CD4-positive, alpha-beta memory T cell (primary cell): ENCODE results near the gene INAFM1. TPM values are rescaled to one million over a fixed set of nuclear protein-coding genes. Genes with fewer than 3 reads are reported as not detected.
"Not testable (repeated sequence)": the region's sequence is repeated elsewhere in the genome, so short reads cannot be mapped to it uniquely, and the experiment has no call there.

Experiments used
- CTCF ChIA-PET: fragments of 350-600 bp; sonication (Branson Sonifier 250); formaldehyde crosslinking; loops from one replicate; lab custom pipeline; 2021; ENCODE audit warnings: inconsistent platforms; ENCODE audit not compliant: partially characterized antibody; lab: Charles Lee
- POLR2A ChIA-PET: fragments of 350-600 bp; sonication (Branson Sonifier 250); formaldehyde crosslinking; loops from one replicate; lab custom pipeline; 2021; ENCODE audit not compliant: partially characterized antibody; lab: Charles Lee
- DNase-seq, 5 donors: peaks; one replicate each; pipeline versions ENCODE4 v3.0.0 to v3.0.0-alpha.2; 2020 to 2022; ENCODE audit warnings: mixed read lengths in 1 of 5
- H3K27ac ChIP-seq: one replicate; pipeline ENCODE4 v1.7.0; 2013; ENCODE audit warnings: low read depth, low read length
- H3K27me3 ChIP-seq: 2 replicates; pipeline ENCODE4 v1.7.0; 2013; ENCODE audit warnings: mild to moderate bottlenecking, low read length, moderate library complexity; ENCODE audit not compliant: insufficient read depth
- H3K36me3 ChIP-seq: 2 replicates; pipeline ENCODE4 v1.7.0; 2013; ENCODE audit warnings: mild to moderate bottlenecking, low read length, moderate library complexity; ENCODE audit not compliant: insufficient read depth
- H3K4me1 ChIP-seq: 2 replicates; pipeline ENCODE4 v1.7.0; 2013; ENCODE audit warnings: mild to moderate bottlenecking, low read length, moderate library complexity; ENCODE audit not compliant: insufficient read depth
- H3K4me3 ChIP-seq, 2 donors: one replicate each; pipeline ENCODE4 v1.7.0; 2013; ENCODE audit warnings: low read length in 2 of 2, mild to moderate bottlenecking in 1 of 2
- H3K9me3 ChIP-seq, 2 donors: one replicate each; pipeline ENCODE4 v1.7.0; 2013; ENCODE audit warnings: low read length in 2 of 2, control low read depth in 1 of 2; ENCODE audit not compliant: control insufficient read depth in 1 of 2
- H3K27ac Mint-ChIP-seq, 7 donors: one replicate each; pipeline ENCODE4 v1.8.0; 2020 to 2021; ENCODE audit warnings: mixed read lengths in 7 of 7, mild to moderate bottlenecking in 6 of 7, inconsistent platforms in 3 of 7, moderate library complexity in 3 of 7
- H3K27me3 Mint-ChIP-seq, 2 donors: one replicate each; pipeline ENCODE4 v1.8.0; 2020 to 2021; ENCODE audit warnings: mixed read lengths in 2 of 2
- H3K36me3 Mint-ChIP-seq, 2 donors: one replicate each; pipeline ENCODE4 v1.8.0; 2020 to 2021; ENCODE audit warnings: mixed read lengths in 2 of 2, inconsistent platforms in 1 of 2, mild to moderate bottlenecking in 1 of 2
- H3K4me1 Mint-ChIP-seq, 4 donors: one replicate each; pipeline ENCODE4 v1.8.0; 2020 to 2021; ENCODE audit warnings: mixed read lengths in 4 of 4, mild to moderate bottlenecking in 1 of 4
- H3K4me3 Mint-ChIP-seq, 8 donors: one replicate each; pipeline ENCODE4 v1.8.0; 2020 to 2021; ENCODE audit warnings: mixed read lengths in 8 of 8, mild to moderate bottlenecking in 7 of 8, moderate library complexity in 6 of 8, inconsistent platforms in 3 of 8
- H3K9me3 Mint-ChIP-seq, 8 donors: one replicate each; pipeline ENCODE4 v1.8.0; 2020 to 2021; ENCODE audit warnings: mixed read lengths in 8 of 8, mild to moderate bottlenecking in 5 of 8, inconsistent platforms in 3 of 8, moderate library complexity in 1 of 8
- intact Hi-C: fragments of 100-400 bp; cut with micrococcal nuclease; formaldehyde crosslinking; loops from one replicate; pipeline ENCODE4 v1.15.1; 2023
- polyA plus RNA-seq, 2 donors: library from polyadenylated mRNA; unstranded; fragments of 300-500 nt; fragmentation: Illumina TruSeq; gene quantifications; one replicate each; pipeline ENCODE4 v1.2.3, GENCODE V29; 2021
- total RNA-seq, 2 experiments: library from RNA; stranded (reverse); gene quantifications; one replicate each; pipeline ENCODE4 v1.2.3, GENCODE V29; 2021

INAFM1 gene
- total and polyA plus RNA-seq, 4 experiments from 2014 or later, result 1.8 to 16.7 (median 8.5) TPM

DNA sequence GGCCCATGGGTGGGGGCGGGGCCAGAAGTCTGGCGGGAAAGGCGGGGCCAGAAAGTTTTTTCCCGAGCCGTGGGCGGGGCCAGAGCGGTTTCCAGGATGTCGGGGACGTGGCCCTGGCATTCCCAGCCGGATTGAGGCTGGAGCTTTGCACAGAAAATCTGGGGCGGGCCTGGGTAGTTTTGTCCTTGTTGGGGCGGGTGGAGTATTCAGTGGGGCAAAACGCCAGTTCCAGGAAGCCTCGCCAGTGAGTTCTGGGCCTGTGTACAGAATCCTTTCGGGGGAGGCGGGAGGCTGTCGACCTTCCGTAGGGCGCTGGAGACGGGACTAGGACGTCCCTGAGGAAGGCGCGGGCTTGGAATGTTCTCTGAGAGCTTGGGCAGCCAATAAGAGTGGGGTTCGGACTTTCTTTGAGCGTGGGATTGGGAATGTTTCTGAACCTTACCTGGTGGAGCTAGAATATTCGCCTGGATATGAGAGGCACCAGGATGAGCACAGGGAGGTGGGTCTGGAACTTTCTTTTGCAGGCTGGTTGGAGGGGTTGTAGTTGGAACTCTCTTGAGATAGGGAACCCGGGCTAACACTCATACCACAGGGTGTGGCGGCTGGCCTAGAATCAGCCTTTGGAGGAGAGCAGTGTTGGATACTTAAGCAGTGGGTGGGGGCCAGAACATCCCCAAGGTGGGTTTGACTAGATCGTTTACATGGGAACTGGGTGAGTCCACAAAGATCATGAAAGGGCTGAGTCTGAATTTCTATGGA lies 17.1 kb upstream of the INAFM1 start:
- H3K36me3 ChIP-seq, result peaks cover 32% of the 10 kb centered on the region
- DNase-seq, result no peak
- no peaks in the 10 kb centered on the region for H3K27me3 ChIP-seq
- intact Hi-C loops, result loop anchor here (5.0 to 10.0 kb wide), 2 partner anchors 210 to 473 kb away; partner anchors contain the start of genes SLC1A5 and TMEM160
- peak overlapping the region; percentile 88 to 98 (median 94) for H3K4me3 Mint-ChIP-seq
- H3K36me3 Mint-ChIP-seq, result peaks cover 26 to 46% of the 10 kb centered on the region in 2 donors
- H3K4me3 ChIP-seq, result peak overlapping the region; percentile 61 to 62
- H3K27me3 Mint-ChIP-seq, result no peaks in the 10 kb centered on the region
- peaks cover 0 to 7% (median 0%) of the 10 kb centered on the region in 8 donors for H3K9me3 Mint-ChIP-seq
- H3K27ac Mint-ChIP-seq, result peak overlapping the region; percentile 94 to 99 (median 99)
- ChIA-PET CTCF (interaction anchor here (1.2 to 16.1 kb wide), 6 partner anchors 12 to 104 kb away, joined by 3 to 609 read pairs (median 6); no protein-coding TSS in a partner anchor), POLR2A (interaction anchor here (0.6 to 3.2 kb wide), 14 partner anchors 10 to 210 kb away, joined by 3 to 120 read pairs (median 12); partner anchors contain the start of genes DHX34, INAFM1, TMEM160 and ZC3H4)
- peaks cover 18% of the 10 kb centered on the region for H3K4me1 ChIP-seq
- peak overlapping the region; percentile 76 for H3K27ac ChIP-seq
- H3K4me1 Mint-ChIP-seq, result peaks cover 20 to 44% (median 31%) of the 10 kb centered on the region in 4 donors
- H3K9me3 ChIP-seq, result no peaks in the 10 kb centered on the region

DNA sequence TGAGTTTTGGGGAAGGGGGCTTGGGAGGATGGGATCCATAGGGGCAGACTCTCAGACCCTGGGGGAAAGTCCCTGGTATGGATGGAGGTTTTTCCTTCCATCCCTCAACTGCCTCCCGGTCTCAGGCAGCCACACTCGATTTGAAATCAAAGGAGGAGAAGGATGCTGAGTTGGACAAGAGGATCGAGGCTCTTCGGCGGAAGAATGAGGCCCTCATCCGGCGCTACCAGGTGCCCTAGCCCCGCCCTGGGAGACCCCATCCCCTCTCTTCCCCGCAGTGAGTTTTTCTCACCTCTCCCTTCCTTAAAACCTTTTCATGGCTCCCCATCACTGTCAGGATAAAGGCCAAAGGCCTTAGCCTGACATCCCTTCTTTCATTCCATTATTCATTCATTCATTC lies 16.3 kb upstream of the INAFM1 start:
- Histone ChIP-seq H3K36me3 (peaks cover 32% of the 10 kb centered on the region), H3K27ac (no peak overlapping the region), H3K4me3 (no peak overlapping the region), H3K27me3 (no peaks in the 10 kb centered on the region), H3K9me3 (no peaks in the 10 kb centered on the region), H3K4me1 (peaks cover 18% of the 10 kb centered on the region)
- no peak for DNase-seq
- Mint-ChIP-seq H3K36me3 (peaks cover 28 to 52% of the 10 kb centered on the region in 2 donors), H3K9me3 (peaks cover 0 to 7% (median 0%) of the 10 kb centered on the region in 8 donors), H3K27me3 (no peaks in the 10 kb centered on the region), H3K4me1 (peaks cover 20 to 44% (median 31%) of the 10 kb centered on the region in 4 donors), H3K27ac (peak overlapping the region in 6 of 7 donors; percentile 81 to 99 (median 96)), H3K4me3 (peak overlapping the region; percentile 5 to 96 (median 92))
- POLR2A ChIA-PET, result interaction anchor here (1.5 kb wide), 1 partner anchor 16 kb away, joined by 5 read pairs; the partner anchor contains the start of gene INAFM1
- intact Hi-C loops, result loop anchor here (5.0 to 10.0 kb wide), 2 partner anchors 211 to 474 kb away; partner anchors contain the start of genes SLC1A5 and TMEM160
- CTCF ChIA-PET, result no interaction called here

DNA sequence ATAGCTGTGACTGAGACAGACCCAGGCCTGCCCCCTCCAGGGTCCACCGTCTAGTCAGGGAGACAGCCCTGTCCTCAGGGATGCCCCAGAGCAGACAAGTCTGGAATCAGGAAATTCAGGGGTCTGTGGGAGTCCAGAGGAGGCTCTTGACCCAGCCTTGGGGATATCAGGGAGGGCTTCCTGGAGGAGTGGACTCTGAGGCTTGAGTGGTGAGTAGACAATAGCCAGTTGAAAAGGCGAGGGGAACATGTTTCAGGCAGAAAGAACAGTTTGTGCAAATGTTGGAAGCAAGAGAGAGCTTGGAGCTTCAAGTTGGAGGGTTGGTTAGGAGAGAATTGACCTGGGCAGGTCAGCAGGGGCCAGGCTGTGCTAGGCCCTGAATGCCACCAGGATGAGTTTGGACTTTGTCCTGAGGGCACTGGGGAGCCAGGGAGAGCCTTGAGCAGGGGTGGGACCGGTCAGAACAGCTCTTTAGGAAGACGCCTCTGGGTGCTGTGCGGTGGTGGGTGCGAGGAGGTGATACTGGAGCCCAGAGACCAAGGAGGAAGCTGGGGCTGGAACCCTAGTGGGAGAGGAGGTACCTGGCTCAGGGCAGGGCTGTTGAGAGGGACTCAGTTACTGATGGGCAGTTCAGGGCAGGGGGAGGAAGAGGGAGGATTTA lies 15.7 kb upstream of the INAFM1 start:
- Histone ChIP-seq H3K4me1 (peaks cover 18% of the 10 kb centered on the region), H3K4me3 (no peak overlapping the region), H3K27me3 (no peaks in the 10 kb centered on the region), H3K9me3 (no peaks in the 10 kb centered on the region), H3K27ac (no peak overlapping the region), H3K36me3 (peaks cover 32% of the 10 kb centered on the region)
- ChIA-PET CTCF (no interaction called here), POLR2A (interaction anchor here (1.5 kb wide), 1 partner anchor 15 kb away, joined by 5 read pairs; the partner anchor contains the start of gene INAFM1)
- DNase-seq, result no peak
- intact Hi-C loops, result loop anchor here (5.0 to 10.0 kb wide), 2 partner anchors 212 to 474 kb away; partner anchors contain the start of genes SLC1A5 and TMEM160
- peak overlapping the region in 6 of 8 donors; percentile 54 to 79 (median 62) for H3K4me3 Mint-ChIP-seq
- peaks cover 29 to 52% of the 10 kb centered on the region in 2 donors for H3K36me3 Mint-ChIP-seq
- H3K4me1 Mint-ChIP-seq, result peaks cover 20 to 42% (median 31%) of the 10 kb centered on the region in 4 donors
- H3K27me3 Mint-ChIP-seq, result no peaks in the 10 kb centered on the region
- H3K27ac Mint-ChIP-seq, result peak overlapping the region; percentile 29 to 85 (median 78)
- peaks cover 0 to 7% (median 0%) of the 10 kb centered on the region in 8 donors for H3K9me3 Mint-ChIP-seq

DNA sequence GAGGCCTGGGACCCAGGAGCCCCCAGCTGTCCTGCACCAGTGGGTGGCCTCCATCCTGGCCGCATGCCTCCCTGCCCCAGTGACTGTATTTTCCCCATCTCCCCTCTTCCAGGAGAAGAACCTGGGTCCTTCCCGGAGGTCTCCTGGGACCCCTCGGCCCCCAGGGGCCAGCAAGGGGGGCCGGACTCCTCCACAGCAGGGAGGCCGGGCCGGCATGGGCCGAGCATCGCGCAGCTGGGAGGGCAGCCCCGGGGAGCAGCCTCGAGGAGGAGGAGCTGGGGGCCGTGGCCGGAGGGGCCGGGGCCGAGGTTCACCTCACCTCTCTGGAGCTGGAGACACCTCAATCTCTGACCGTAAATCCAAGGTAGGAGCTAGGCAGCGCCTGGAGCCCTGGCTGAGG lies 14.2 kb upstream of the INAFM1 start:
- H3K36me3 Mint-ChIP-seq, result peaks cover 36 to 60% of the 10 kb centered on the region in 2 donors
- Histone ChIP-seq H3K4me1 (peaks cover 18% of the 10 kb centered on the region), H3K27ac (no peak overlapping the region), H3K36me3 (peaks cover 38% of the 10 kb centered on the region), H3K9me3 (no peaks in the 10 kb centered on the region), H3K4me3 (no peak overlapping the region), H3K27me3 (no peaks in the 10 kb centered on the region)
- peak overlapping the region in 3 of 7 donors; percentile 53 to 71 (median 55) for H3K27ac Mint-ChIP-seq
- peaks cover 0 to 5% (median 0%) of the 10 kb centered on the region in 8 donors for H3K9me3 Mint-ChIP-seq
- POLR2A ChIA-PET, result interaction anchor here (1.5 to 2.1 kb wide), 2 partner anchors 14 to 34 kb away, joined by 4 to 10 read pairs; partner anchors contain the start of gene INAFM1
- CTCF ChIA-PET, result interaction anchor here (1.1 to 1.4 kb wide), 3 partner anchors 13 to 24 kb away, joined by 3 to 5 read pairs (median 4); no protein-coding TSS in a partner anchor
- DNase-seq, result no peak
- no peak overlapping the region for H3K4me3 Mint-ChIP-seq
- H3K27me3 Mint-ChIP-seq, result no peaks in the 10 kb centered on the region
- intact Hi-C loops, result no loop called here
- H3K4me1 Mint-ChIP-seq, result peaks cover 20 to 40% (median 31%) of the 10 kb centered on the region in 4 donors

DNA sequence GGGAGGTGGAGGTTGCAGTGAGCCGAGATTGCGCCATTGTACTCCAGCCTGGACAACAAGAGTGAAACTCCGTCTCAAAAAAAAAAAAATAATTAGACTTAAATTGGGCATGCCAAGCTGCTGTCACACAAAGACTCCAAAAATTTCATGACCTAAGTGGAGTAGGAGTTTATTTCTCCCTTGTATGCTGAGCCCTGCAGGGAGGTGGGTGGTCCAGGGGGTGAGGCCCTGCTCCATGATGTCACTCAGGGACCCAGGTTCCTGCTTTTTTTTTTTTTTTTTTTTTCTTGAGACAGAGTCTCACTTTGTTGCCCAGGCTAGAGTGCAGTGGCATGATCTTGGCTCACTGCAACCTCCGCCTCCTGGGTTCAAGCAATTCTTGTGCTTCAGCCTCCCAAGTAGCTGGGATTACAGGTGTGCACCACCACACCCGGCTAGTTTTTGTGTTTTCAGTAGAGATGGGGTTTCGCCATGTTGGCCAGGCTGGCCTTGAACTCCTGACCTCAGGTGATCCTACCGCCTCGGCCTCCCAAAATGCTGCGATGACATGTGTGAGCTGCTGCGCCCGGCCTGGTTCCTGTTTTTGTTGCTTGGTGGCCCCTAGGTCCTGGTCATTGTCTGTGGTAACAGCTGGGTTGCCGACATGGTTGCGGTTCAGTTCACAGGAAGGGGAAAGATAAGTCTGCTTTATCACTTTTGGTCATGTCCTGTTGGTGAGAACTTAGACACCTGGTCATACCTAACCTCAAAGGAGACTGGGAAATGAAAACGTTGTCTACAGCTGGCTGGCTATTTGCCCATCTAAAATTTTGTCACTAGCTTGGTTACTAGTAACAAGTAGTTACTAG lies 12.5 kb upstream of the INAFM1 start:
- ChIA-PET POLR2A (interaction anchor here (0.6 to 2.1 kb wide), 4 partner anchors 12 to 112 kb away, joined by 4 to 10 read pairs (median 6); partner anchors contain the start of gene INAFM1), CTCF (interaction anchor here (0.7 to 1.7 kb wide), 3 partner anchors 15 to 23 kb away, joined by 3 to 5 read pairs (median 3); no protein-coding TSS in a partner anchor)
- H3K4me1 ChIP-seq, result peaks cover 15% of the 10 kb centered on the region
- H3K27me3 ChIP-seq, DNase-seq, intact Hi-C loops, H3K4me3 ChIP-seq, H3K4me3 Mint-ChIP-seq, H3K9me3 Mint-ChIP-seq, H3K9me3 ChIP-seq, H3K27me3 Mint-ChIP-seq, H3K27ac ChIP-seq: not testable (repeated sequence)
- H3K27ac Mint-ChIP-seq, result peak overlapping the region in 3 of 7 donors; percentile 29 to 77 (median 64)
- H3K4me1 Mint-ChIP-seq, result peaks cover 15 to 27% (median 24%) of the 10 kb centered on the region in 4 donors
- H3K36me3 ChIP-seq, result peaks cover 46% of the 10 kb centered on the region
- H3K36me3 Mint-ChIP-seq, result peaks cover 48 to 66% of the 10 kb centered on the region in 2 donors

DNA sequence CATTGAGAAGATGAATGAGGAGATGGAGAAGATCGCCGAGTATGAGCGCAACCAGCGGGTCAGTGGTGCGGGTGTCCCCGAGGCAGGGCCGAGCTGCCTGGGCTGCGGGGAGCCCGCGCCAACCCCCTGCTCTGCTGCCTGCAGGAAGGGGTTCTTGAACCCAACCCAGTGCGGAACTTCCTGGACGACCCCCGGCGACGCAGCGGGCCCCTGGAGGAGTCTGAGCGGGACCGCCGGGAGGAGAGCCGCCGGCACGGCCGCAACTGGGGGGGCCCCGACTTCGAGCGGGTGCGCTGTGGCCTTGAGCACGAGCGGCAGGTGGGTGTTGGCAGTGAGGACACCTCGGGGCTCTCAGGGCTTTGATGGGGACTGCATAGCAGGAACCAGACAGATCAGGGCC lies 10.1 kb upstream of the INAFM1 start:
- H3K36me3 Mint-ChIP-seq, result peaks cover 41 to 59% of the 10 kb centered on the region in 2 donors

More for the DNA sequence above, 10.1 kb upstream of the INAFM1 start:
- ChIA-PET POLR2A (no interaction called here), CTCF (no interaction called here)
- no peaks in the 10 kb centered on the region for H3K27me3 Mint-ChIP-seq
- H3K9me3 Mint-ChIP-seq, result no peaks in the 10 kb centered on the region
- no peak for DNase-seq
- H3K4me3 Mint-ChIP-seq, result no peak overlapping the region
- intact Hi-C loops, result no loop called here
- peaks cover 36% of the 10 kb centered on the region for H3K36me3 ChIP-seq
- H3K9me3 ChIP-seq, result no peaks in the 10 kb centered on the region
- no peak overlapping the region for H3K27ac ChIP-seq
- H3K4me1 ChIP-seq, result no peaks in the 10 kb centered on the region
- no peak overlapping the region for H3K27ac Mint-ChIP-seq
- peaks cover 3 to 5% (median 4%) of the 10 kb centered on the region in 4 donors for H3K4me1 Mint-ChIP-seq
- no peak overlapping the region for H3K4me3 ChIP-seq
- H3K27me3 ChIP-seq, result no peaks in the 10 kb centered on the region
